Stimulated activated CD8-positive, alpha-beta memory T cell treated with anti-CD3 and anti-CD28 coated beads, Interleukin-15, amount 100 ng/mL, for 24 hours (primary cell): ENCODE measurements around the gene C2orf76.
A peak's percentile ranks its signal among the peaks of the same experiment; 100 is the strongest.
"Not testable (repeated sequence)": the region's sequence is repeated elsewhere in the genome, so short reads cannot be mapped to it uniquely, and the experiment has no call there.

Experiments
- DNase-seq: peaks from one replicate; pipeline ENCODE4 v3.0.0-alpha.2; 2020; ENCODE audit warnings: low read depth

C2orf76 gene

GRCh38 chr2:119366649-119367471, at the start of gene C2orf76, which contains the start of gene DBI:
C2orf76 (minus strand) TSS chr2:119366834; CDS start chr2:119339959, 26,875 bp downstream.
DBI (plus strand) TSS chr2:119366977; CDS start chr2:119367052, 75 bp downstream.
- peak; percentile 83 for DNase-seq

- no peak for DNase-seq
Observed at GRCh38 chr2:119415630-119416029, 49.0 kb upstream of the C2orf76 start.

- no peak for DNase-seq
Observed at GRCh38 chr2:119414894-119415293, 48.3 kb upstream of the C2orf76 start.

GRCh38 chr2:119409506-119409905, 42.9 kb upstream of the C2orf76 start:
- no peak for DNase-seq

GRCh38 chr2:119408221-119408619, 41.6 kb upstream of the C2orf76 start:
- no peak for DNase-seq

- no peak for DNase-seq
Observed at GRCh38 chr2:119407430-119408220, 41.0 kb upstream of the C2orf76 start.

GRCh38 chr2:119405151-119405550, 38.5 kb upstream of the C2orf76 start:
- DNase-seq, result no peak

- not testable (repeated sequence) for DNase-seq
Observed at GRCh38 chr2:119403618-119404017, 37.0 kb upstream of the C2orf76 start.

- DNase-seq, result no peak
Observed at GRCh38 chr2:119402645-119403560, 36.3 kb upstream of the C2orf76 start.

GRCh38 chr2:119402106-119402505, 35.5 kb upstream of the C2orf76 start:
- no peak for DNase-seq

GRCh38 chr2:119397196-119397595, 30.6 kb upstream of the C2orf76 start:
- no peak for DNase-seq

- DNase-seq, result no peak
Observed at GRCh38 chr2:119393971-119394748, 27.5 kb upstream of the C2orf76 start.

- DNase-seq, result no peak
Observed at GRCh38 chr2:119389615-119390306, 23.1 kb upstream of the C2orf76 start.

- no peak for DNase-seq
Observed at GRCh38 chr2:119387381-119388129, 20.9 kb upstream of the C2orf76 start.

- DNase-seq, result no peak
Observed at GRCh38 chr2:119385466-119385865, 18.8 kb upstream of the C2orf76 start.

- DNase-seq, result no peak
Observed at GRCh38 chr2:119384971-119385370, 18.3 kb upstream of the C2orf76 start.

- no peak for DNase-seq
Observed at GRCh38 chr2:119383410-119384140, 16.9 kb upstream of the C2orf76 start.

- no peak for DNase-seq
Observed at GRCh38 chr2:119378566-119378965, 11.9 kb upstream of the C2orf76 start.

GRCh38 chr2:119377993-119378345, 11.3 kb upstream of the C2orf76 start:
- no peak for DNase-seq
